ENCODE measurements around the gene TMX4.

- no peak for TF ChIP-seq POLR2A (IDR thresholded peaks at IDR 0.05; ENCODE audit: low read depth, low read length)
- TF ChIP-seq POLR2AphosphoS5 (IDR thresholded peaks at IDR 0.05; ENCODE audit: low read depth, low read length) = no peak
- TF ChIP-seq TAF1 (IDR thresholded peaks at IDR 0.05; ENCODE audit: borderline replicate concordance, low read depth, low read length) = no peak
Observed at GRCh38 chr20:7974785-7975435, 44.7 kb downstream of the TMX4 start.
